ENCODE data around the gene RPUSD1.

GRCh38 chr16:836221-836620 lies 48.0 kb upstream of the RPUSD1 start:
- TF ChIP-seq, protein P1, sequence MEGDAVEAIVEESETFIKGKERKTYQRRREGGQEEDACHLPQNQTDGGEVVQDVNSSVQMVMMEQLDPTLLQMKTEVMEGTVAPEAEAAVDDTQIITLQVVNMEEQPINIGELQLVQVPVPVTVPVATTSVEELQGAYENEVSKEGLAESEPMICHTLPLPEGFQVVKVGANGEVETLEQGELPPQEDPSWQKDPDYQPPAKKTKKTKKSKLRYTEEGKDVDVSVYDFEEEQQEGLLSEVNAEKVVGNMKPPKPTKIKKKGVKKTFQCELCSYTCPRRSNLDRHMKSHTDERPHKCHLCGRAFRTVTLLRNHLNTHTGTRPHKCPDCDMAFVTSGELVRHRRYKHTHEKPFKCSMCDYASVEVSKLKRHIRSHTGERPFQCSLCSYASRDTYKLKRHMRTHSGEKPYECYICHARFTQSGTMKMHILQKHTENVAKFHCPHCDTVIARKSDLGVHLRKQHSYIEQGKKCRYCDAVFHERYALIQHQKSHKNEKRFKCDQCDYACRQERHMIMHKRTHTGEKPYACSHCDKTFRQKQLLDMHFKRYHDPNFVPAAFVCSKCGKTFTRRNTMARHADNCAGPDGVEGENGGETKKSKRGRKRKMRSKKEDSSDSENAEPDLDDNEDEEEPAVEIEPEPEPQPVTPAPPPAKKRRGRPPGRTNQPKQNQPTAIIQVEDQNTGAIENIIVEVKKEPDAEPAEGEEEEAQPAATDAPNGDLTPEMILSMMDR (IDR thresholded peaks at IDR 0.05; ENCODE audit: low read depth, low read length): no peak
- TF ChIP-seq POLR2A (IDR thresholded peaks at IDR 0.05; ENCODE audit: extremely low read depth, insufficient read length) (no peak), MYC (IDR thresholded peaks at IDR 0.05; ENCODE audit: low read depth, low read length) (no peak), MAX (IDR thresholded peaks at IDR 0.05; ENCODE audit: low read depth, low read length) (no peak)
